ENCODE data around the gene SCYGR5.
A peak's percentile ranks its signal among the peaks of the same experiment; 100 is the strongest.

Gene SCYGR5

GRCh38 chr2:227713291-227713690 is 46.7 kb downstream of the SCYGR5 start:
- Histone ChIP-seq H2BK5ac (ENCODE audit: low read depth, low read length, poor library complexity) (no peak overlapping the region), H2AFZ (ENCODE audit: insufficient read depth, low read length, poor library complexity) (no peak overlapping the region), H3K14ac (ENCODE audit: low read length) (no peak overlapping the region), H2AK5ac (ENCODE audit: low read length) (no peak overlapping the region), H3K27ac (ENCODE audit: low read depth, low read length) (no peak overlapping the region), H3K79me2 (ENCODE audit: control insufficient read depth, insufficient read depth, low read length, poor library complexity) (no peaks in the 10 kb centered on the region), H3K4me2 (ENCODE audit: low read length) (no peak overlapping the region), H2BK120ac (ENCODE audit: insufficient read depth, low read length, poor library complexity) (no peak overlapping the region), H4K12ac (ENCODE audit: low read depth, low read length) (no peak overlapping the region), H4K8ac (ENCODE audit: low read depth, low read length) (no peak overlapping the region), H3K9ac (ENCODE audit: low read length) (no peak overlapping the region), H3K4me1 (ENCODE audit: control insufficient read depth in 1 of 2, insufficient read depth in 2 of 2, low read length in 2 of 2) (peaks cover 0 to 4% of the 10 kb centered on the region in 2 experiments), H3K4me3 (ENCODE audit: low read depth, low read length) (no peak overlapping the region), H3K18ac (ENCODE audit: low read length) (no peak overlapping the region), H3K23ac (ENCODE audit: low read length) (no peak overlapping the region), H3K36me3 (ENCODE audit: control insufficient read depth in 1 of 2, insufficient read depth in 2 of 2, low read length in 2 of 2) (peaks cover 0 to 1% of the 10 kb centered on the region in 2 experiments), H3K79me1 (ENCODE audit: low read length) (peaks cover 5% of the 10 kb centered on the region), H4K91ac (ENCODE audit: low read depth, low read length) (no peak overlapping the region), H3K4ac (ENCODE audit: low read depth, low read length) (no peak overlapping the region), H2BK12ac (ENCODE audit: low read length) (no peak overlapping the region), H3K27me3 (ENCODE audit: insufficient read depth, low read length) (no peaks in the 10 kb centered on the region), H3K9me3 (ENCODE audit: insufficient read depth, low read depth, low read length) (no peaks in the 10 kb centered on the region)
- WGBS (ENCODE audit: extremely low coverage, insufficient coverage, insufficient read length): no CpG with 5 or more reads among the region's 1 CpG
- DNase-seq: no peak

GRCh38 chr2:227716501-227716900 is 49.9 kb downstream of the SCYGR5 start:
- no peak overlapping the region for H2AK5ac ChIP-seq (ENCODE audit: low read length)
- no peak overlapping the region for H3K9ac ChIP-seq (ENCODE audit: low read length)
- peaks cover 0 to 4% of the 10 kb centered on the region in 2 experiments for H3K4me1 ChIP-seq (ENCODE audit: control insufficient read depth in 1 of 2, insufficient read depth in 2 of 2, low read length in 2 of 2)
- peaks cover 0 to 1% of the 10 kb centered on the region in 2 experiments for H3K36me3 ChIP-seq (ENCODE audit: control insufficient read depth in 1 of 2, insufficient read depth in 2 of 2, low read length in 2 of 2)
- no peak overlapping the region for H3K4me3 ChIP-seq (ENCODE audit: low read depth, low read length)
- H3K4ac ChIP-seq (ENCODE audit: low read depth, low read length): no peak overlapping the region
- H3K14ac ChIP-seq (ENCODE audit: low read length): no peak overlapping the region
- no peak overlapping the region for H3K27ac ChIP-seq (ENCODE audit: low read depth, low read length)
- no peak overlapping the region for H3K18ac ChIP-seq (ENCODE audit: low read length)
- no peaks in the 10 kb centered on the region for H3K79me2 ChIP-seq (ENCODE audit: control insufficient read depth, insufficient read depth, low read length, poor library complexity)
- H4K91ac ChIP-seq (ENCODE audit: low read depth, low read length): no peak overlapping the region
- DNase-seq: no peak
- peaks cover 5% of the 10 kb centered on the region for H3K79me1 ChIP-seq (ENCODE audit: low read length)
- no peak overlapping the region for H4K12ac ChIP-seq (ENCODE audit: low read depth, low read length)
- H2BK12ac ChIP-seq (ENCODE audit: low read length): no peak overlapping the region
- peak overlapping the region; percentile 96 for H3K23ac ChIP-seq (ENCODE audit: low read length)
- H2AFZ ChIP-seq (ENCODE audit: insufficient read depth, low read length, poor library complexity): no peak overlapping the region
- no CpG with 5 or more reads among the region's 2 CpGs for WGBS (ENCODE audit: extremely low coverage, insufficient coverage, insufficient read length)
- no peak overlapping the region for H3K4me2 ChIP-seq (ENCODE audit: low read length)
- no peak overlapping the region for H2BK120ac ChIP-seq (ENCODE audit: insufficient read depth, low read length, poor library complexity)
- H3K27me3 ChIP-seq (ENCODE audit: insufficient read depth, low read length): no peaks in the 10 kb centered on the region
- no peaks in the 10 kb centered on the region for H3K9me3 ChIP-seq (ENCODE audit: insufficient read depth, low read depth, low read length)
- no peak overlapping the region for H2BK5ac ChIP-seq (ENCODE audit: low read depth, low read length, poor library complexity)
- H4K8ac ChIP-seq (ENCODE audit: low read depth, low read length): no peak overlapping the region
